HCT116 (cell line): ENCODE data around the gene APAF1. TPM values are rescaled to one million over a fixed set of nuclear protein-coding genes. Genes with fewer than 3 reads are reported as not detected.

Experiments
- ATAC-seq: fragments of 200-7000 bp; cut with Tn5 transposase; 2 replicates; pipeline ENCODE4 v1.9.1; 2020; ENCODE audit warnings: mild to moderate bottlenecking, moderate library complexity
- BruUV-seq: library from RNA; stranded (reverse); fragments of 400-500 nt; replicated peaks from 2 replicates; lab custom pipeline; 2021; lab: Mats Ljungman, UMichigan
- CTCF ChIA-PET: fragments of 300-600 bp; sonication (Branson Sonifier 250); formaldehyde crosslinking; loops from one replicate; lab custom pipeline; 2021; ENCODE audit warnings: antibody characterized with exemption; lab: Charles Lee
- POLR2A ChIA-PET: fragments of 300-600, 350-600 bp; sonication (Branson Sonifier 250); formaldehyde crosslinking; loops from one replicate; lab custom pipeline; 2021; ENCODE audit warnings: antibody characterized with exemption; lab: Charles Lee
- RAD21 ChIA-PET, 2 experiments: fragments of 300-600 bp; sonication (Branson Sonifier 250); formaldehyde crosslinking; loops; one replicate each; lab custom pipeline; 2023; ENCODE audit warnings: low total read pairs in 2 of 2; ENCODE audit not compliant: uncharacterized antibody in 2 of 2, unreplicated experiment in 2 of 2, low non-redundant PET in 1 of 2; lab: Charles Lee
- DNase-seq: peaks from one replicate; pipeline ENCODE4 v3.0.0-alpha.2; 2010; ENCODE audit warnings: low read depth, low spot score
- H2AFZ ChIP-seq: fragments of 200-600 bp; shearing (Covaris generic), sonication (generic); 2 replicates; pipeline ENCODE4 v1.6.1; 2017; ENCODE audit warnings: low read depth, mixed run types, mixed read lengths, antibody characterized with exemption, low read length; ENCODE audit not compliant: poor library complexity, severe bottlenecking
- H3K27ac ChIP-seq: 2 replicates; pipeline ENCODE4 v1.5.1; 2012; ENCODE audit warnings: low read depth, low read length
- H3K27me3 ChIP-seq: fragments of 200-600 bp; sonication (generic); 2 replicates; pipeline ENCODE4 v1.6.1; 2016; ENCODE audit warnings: mixed run types, low read length, mixed read lengths; ENCODE audit not compliant: insufficient read depth
- H3K36me3 ChIP-seq, 2 experiments: fragments of 200-500 bp in 1 of 2; fragments of 200-600 bp in 1 of 2; sonication (Bioruptor generic) in 1 of 2; sonication (generic) in 1 of 2; 2 replicates each; pipeline versions ENCODE4 v1.5.1 to v1.6.1; 2014 to 2016; ENCODE audit warnings: low read length in 2 of 2, inconsistent platforms in 1 of 2, mixed read lengths in 1 of 2, mixed run types in 1 of 2; ENCODE audit not compliant: insufficient read depth in 2 of 2, control insufficient read depth in 1 of 2
- H3K4me1 ChIP-seq, 2 experiments: fragments of 200-600 bp in 1 of 2; sonication (generic) in 1 of 2; 2 replicates each; pipeline versions ENCODE4 v1.5.1 to v1.6.1; 2012 to 2017; ENCODE audit warnings: low read length in 2 of 2, inconsistent platforms in 1 of 2, mild to moderate bottlenecking in 1 of 2, mixed read lengths in 1 of 2, mixed run types in 1 of 2, moderate library complexity in 1 of 2; ENCODE audit not compliant: insufficient read depth in 2 of 2, control insufficient read depth in 1 of 2
- H3K4me2 ChIP-seq: fragments of 200-600 bp; sonication (generic); 2 replicates; pipeline ENCODE4 v1.6.1; 2017; ENCODE audit warnings: mixed run types, low read length, mixed read lengths
- H3K4me3 ChIP-seq, 2 experiments: fragments of 200-600 bp in 1 of 2; sonication (generic) in 1 of 2; replicated peaks in 1 of 2; 2 replicates each; pipeline ENCODE4 v1.5.1; 2011 to 2016; ENCODE audit warnings: low read length in 2 of 2, control low read depth in 1 of 2, low read depth in 1 of 2, mild to moderate bottlenecking in 1 of 2, mixed read lengths in 1 of 2, mixed run types in 1 of 2
- H3K79me2 ChIP-seq: fragments of 200-600 bp; sonication (generic); 2 replicates; pipeline ENCODE4 v1.6.1; 2017; ENCODE audit warnings: mild to moderate bottlenecking, mixed run types, low read length, moderate library complexity, mixed read lengths; ENCODE audit not compliant: insufficient read depth
- H3K9ac ChIP-seq: fragments of 200-600 bp; sonication (generic); 2 replicates; pipeline ENCODE4 v1.6.1; 2016; ENCODE audit warnings: low read length, mixed read lengths
- H3K9me2 ChIP-seq: fragments of 200-600 bp; sonication (generic), shearing (Covaris generic); 2 replicates; pipeline ENCODE4 v1.6.1; 2017; ENCODE audit warnings: mixed run types, mild to moderate bottlenecking, moderate library complexity; ENCODE audit not compliant: insufficient read depth
- H3K9me3 ChIP-seq, 2 experiments: fragments of 200-500 bp in 1 of 2; fragments of 200-600 bp in 1 of 2; sonication (Bioruptor generic) in 1 of 2; sonication (generic) in 1 of 2; 2 replicates each; pipeline ENCODE4 v1.6.1; 2014 to 2017; ENCODE audit warnings: low read length in 2 of 2, mixed read lengths in 2 of 2, inconsistent platforms in 1 of 2, low read depth in 1 of 2, mild to moderate bottlenecking in 1 of 2, mixed run types in 1 of 2, moderate library complexity in 1 of 2; ENCODE audit not compliant: control insufficient read depth in 1 of 2, insufficient read depth in 1 of 2
- H4K20me1 ChIP-seq: fragments of 200-600 bp; sonication (generic), shearing (Covaris generic); 2 replicates; pipeline ENCODE4 v1.6.1; 2017; ENCODE audit warnings: mixed run types, mild to moderate bottlenecking, moderate library complexity; ENCODE audit not compliant: insufficient read depth
- ATF3 ChIP-seq: IDR thresholded peaks from 2 replicates; pipeline ENCODE4 v1.6.1; 2012
- CBX3 ChIP-seq: IDR thresholded peaks from 2 replicates; pipeline ENCODE4 v1.6.1; 2012; ENCODE audit warnings: low read depth
- CEBPB ChIP-seq: IDR thresholded peaks from 2 replicates; pipeline ENCODE4 v1.6.1; 2012; ENCODE audit warnings: low read depth
- EGR1 ChIP-seq: IDR thresholded peaks from 2 replicates; pipeline ENCODE4 v1.6.1; 2012; ENCODE audit warnings: low read depth
- ELF1 ChIP-seq: IDR thresholded peaks from 2 replicates; pipeline ENCODE4 v1.6.1; 2012; ENCODE audit warnings: low read depth, borderline replicate concordance
- EZH2 ChIP-seq: fragments of 200-600 bp; sonication (generic); IDR thresholded peaks from 2 replicates; pipeline ENCODE4 v1.6.1; 2017; ENCODE audit warnings: antibody characterized with exemption, mixed run types
- EZH2phosphoT487 ChIP-seq: fragments of 200-600 bp; IDR thresholded peaks from 2 replicates; pipeline ENCODE4 v1.6.1; 2018; ENCODE audit warnings: antibody characterized with exemption, borderline replicate concordance
- JUND ChIP-seq: IDR thresholded peaks from 2 replicates; pipeline ENCODE4 v1.6.1; 2012
- MAX ChIP-seq: IDR thresholded peaks from 2 replicates; pipeline ENCODE4 v1.6.1; 2012
- RAD21 ChIP-seq: IDR thresholded peaks from 2 replicates; pipeline ENCODE4 v1.6.1; 2012; ENCODE audit warnings: low read depth, mild to moderate bottlenecking
- REST ChIP-seq: IDR thresholded peaks from 2 replicates; pipeline ENCODE4 v1.6.1; 2012; ENCODE audit warnings: low read depth
- SP1 ChIP-seq: IDR thresholded peaks from 2 replicates; pipeline ENCODE4 v1.6.1; 2012; ENCODE audit warnings: low read depth
- SRF ChIP-seq: IDR thresholded peaks from 2 replicates; pipeline ENCODE4 v1.6.1; 2012; ENCODE audit warnings: low read depth
- YY1 ChIP-seq: IDR thresholded peaks from 2 replicates; pipeline ENCODE4 v1.6.1; 2011; ENCODE audit warnings: low read length, low read depth, moderate library complexity, mild to moderate bottlenecking; ENCODE audit not compliant: insufficient replicate concordance; ENCODE audit errors: extremely low read depth
- ZBTB33 ChIP-seq: IDR thresholded peaks from 2 replicates; pipeline ENCODE4 v1.6.1; 2011; ENCODE audit warnings: mild to moderate bottlenecking, low read length, moderate library complexity; ENCODE audit not compliant: insufficient replicate concordance; ENCODE audit errors: extremely low read depth
- ZFX ChIP-seq: fragments of 450-650 bp; IDR thresholded peaks from 2 replicates; pipeline ENCODE4 v1.6.1; 2017
- ZNF274 ChIP-seq: fragments of 200-500 bp; sonication (Bioruptor generic); IDR thresholded peaks from 2 replicates; pipeline ENCODE4 v1.6.1; 2014; ENCODE audit warnings: mild to moderate bottlenecking, low read depth, low read length, inconsistent platforms
- intact Hi-C: fragments of 100-400 bp; cut with micrococcal nuclease; formaldehyde crosslinking; loops from 2 replicates; pipeline ENCODE4 v1.10.0; 2022
- total RNA-seq: library from RNA; stranded (reverse); gene quantifications from one replicate; pipeline ENCODE4 v1.2.1, GENCODE V29; 2021; ENCODE audit not compliant: unreplicated experiment

APAF1 gene
- total RNA-seq, 1 experiment from 2014 or later: 13.9 TPM

GRCh38 chr12:98752726-98753125 lies 107.6 kb downstream of the APAF1 start:
- Histone ChIP-seq H3K4me1 (peaks cover 0 to 7% of the 10 kb centered on the region in 2 experiments; a peak in 1 of 4 replicates), H2AFZ (no peak overlapping the region), H4K20me1 (no peaks in the 10 kb centered on the region), H3K9me3 (no peaks in the 10 kb centered on the region), H3K9me2 (no peaks in the 10 kb centered on the region), H3K36me3 (no peaks in the 10 kb centered on the region), H3K79me2 (no peaks in the 10 kb centered on the region), H3K27me3 (peaks cover 1% of the 10 kb centered on the region; the same call in 1 of the 2 replicates), H3K9ac (no peak overlapping the region), H3K4me2 (no peak overlapping the region), H3K4me3 (no peak overlapping the region), H3K27ac (no peak overlapping the region)
- ChIA-PET POLR2A (no interaction called here), RAD21 (no interaction called here), CTCF (no interaction called here)
- no peak for ATAC-seq
- DNase-seq: no peak
- no peak for TF ChIP-seq RAD21
- no peak for TF ChIP-seq CBX3
- no peak for TF ChIP-seq SP1
- no peak for TF ChIP-seq ELF1
- no peak for TF ChIP-seq CEBPB
- no peak for TF ChIP-seq ZFX
- no peak for TF ChIP-seq EZH2phosphoT487
- no peak for TF ChIP-seq MAX
- BruUV-seq: no TSS peak
- intact Hi-C loops: no loop called here

- H3K4me2 ChIP-seq: no peak overlapping the region
- no peaks in the 10 kb centered on the region; the same call in 1 of the 2 replicates for H3K27me3 ChIP-seq
- no peak overlapping the region for H3K9ac ChIP-seq
- H3K9me2 ChIP-seq: no peaks in the 10 kb centered on the region
- no peaks in the 10 kb centered on the region for H4K20me1 ChIP-seq
- no peak overlapping the region for H2AFZ ChIP-seq
- no peaks in the 10 kb centered on the region for H3K36me3 ChIP-seq
- RAD21 ChIA-PET: no interaction called here
- no peaks in the 10 kb centered on the region for H3K79me2 ChIP-seq
- intact Hi-C loops: no loop called here
- peaks cover 0 to 7% of the 10 kb centered on the region in 2 experiments; a peak in 1 of 4 replicates for H3K4me1 ChIP-seq
- no peak overlapping the region for H3K4me3 ChIP-seq
- CTCF ChIA-PET: no interaction called here
- BruUV-seq: no TSS peak
- DNase-seq (no peak), ATAC-seq (0 out of 2 replicates have a peak, but pooled peaks have one; percentile 31)
- H3K27ac ChIP-seq: no peak overlapping the region
- POLR2A ChIA-PET: no interaction called here
- H3K9me3 ChIP-seq: no peaks in the 10 kb centered on the region
- TF ChIP-seq ZNF274: no peak
- TF ChIP-seq ATF3: no peak
- TF ChIP-seq EZH2phosphoT487: no peak
- no peak for TF ChIP-seq SRF
- no peak for TF ChIP-seq ZBTB33
- no peak for TF ChIP-seq ZFX
- no peak for TF ChIP-seq SP1
- no peak for TF ChIP-seq EGR1
- no peak for TF ChIP-seq JUND
- no peak for TF ChIP-seq YY1
- TF ChIP-seq REST: no peak
- TF ChIP-seq EZH2: no peak
- TF ChIP-seq CEBPB: no peak
These were observed 109.0 kb downstream of the APAF1 start for GRCh38 chr12:98754095-98754494.
